WTC11 (cell line): Measurements from ENCODE around the gene CD96. TPM values are rescaled to one million over a fixed set of nuclear protein-coding genes. Genes with fewer than 3 reads are reported as not detected.

Experiments
- ATAC-seq: fragments of 200-7000 bp; cut with Tn5 transposase; 2 replicates; pipeline ENCODE4 v1.10.0; 2021; ENCODE audit warnings: mild to moderate bottlenecking, moderate library complexity
- CTCF ChIA-PET: fragments of 300-600 bp; sonication (Branson Sonifier 250); formaldehyde crosslinking; loops from one replicate; lab custom pipeline; 2021; ENCODE audit warnings: antibody characterized with exemption; lab: Charles Lee
- POLR2A ChIA-PET: fragments of 350-600 bp; sonication (Branson Sonifier 250); formaldehyde crosslinking; loops from one replicate; lab custom pipeline; 2021; ENCODE audit warnings: antibody characterized with exemption; lab: Charles Lee
- DNase-seq: peaks from one replicate; pipeline ENCODE4 v3.0.0; 2021; ENCODE audit warnings: low spot score
- H3K27ac Mint-ChIP-seq: 2 replicates; pipeline ENCODE4 v1.8.0; 2021; ENCODE audit warnings: mixed read lengths
- H3K27me3 Mint-ChIP-seq: 2 replicates; pipeline ENCODE4 v1.8.0; 2021; ENCODE audit warnings: low read depth, mild to moderate bottlenecking, moderate library complexity, mixed read lengths
- H3K36me3 Mint-ChIP-seq: 2 replicates; pipeline ENCODE4 v1.8.0; 2021; ENCODE audit warnings: mixed read lengths
- H3K4me1 Mint-ChIP-seq: 2 replicates; pipeline ENCODE4 v1.8.0; 2022; ENCODE audit warnings: mixed read lengths
- H3K4me3 Mint-ChIP-seq: 2 replicates; pipeline ENCODE4 v1.8.0; 2021; ENCODE audit warnings: mild to moderate bottlenecking, moderate library complexity, mixed read lengths
- H3K9me3 Mint-ChIP-seq: 2 replicates; pipeline ENCODE4 v1.8.0; 2021; ENCODE audit warnings: mixed read lengths
- CREM ChIP-seq: sonication (generic); formaldehyde crosslinking; IDR thresholded peaks from 2 replicates; pipeline ENCODE4 v1.8.1; 2022; ENCODE audit warnings: mild to moderate bottlenecking, missing genetic modification reagents, moderate library complexity
- ESRRA ChIP-seq: sonication (generic); formaldehyde crosslinking; IDR thresholded peaks from 2 replicates; pipeline ENCODE4 v1.8.1; 2022; ENCODE audit warnings: mild to moderate bottlenecking, missing genetic modification reagents, borderline replicate concordance
- ETV6 ChIP-seq: sonication (generic); formaldehyde crosslinking; IDR thresholded peaks from 2 replicates; pipeline ENCODE4 v1.8.1; 2022; ENCODE audit warnings: mild to moderate bottlenecking, missing genetic modification reagents
- HMGA2 ChIP-seq: fragments of 250-450 bp; sonication (Bioruptor Pico); IDR thresholded peaks from 2 replicates; pipeline ENCODE4 v1.4.0; 2021; ENCODE audit warnings: mild to moderate bottlenecking, moderate library complexity
- MYBL2 ChIP-seq: sonication (generic); formaldehyde crosslinking; IDR thresholded peaks from 2 replicates; pipeline ENCODE4 v1.8.1; 2023; ENCODE audit warnings: mild to moderate bottlenecking, moderate library complexity, missing genetic modification reagents
- NR3C1 ChIP-seq: sonication (generic); formaldehyde crosslinking; conservative IDR thresholded peaks from 2 replicates; pipeline ENCODE4 v1.8.1; 2023; ENCODE audit warnings: low read depth, mild to moderate bottlenecking, missing genetic modification reagents
- RELA ChIP-seq: sonication (generic); formaldehyde crosslinking; IDR thresholded peaks from 2 replicates; pipeline ENCODE4 v1.8.1; 2022; ENCODE audit warnings: missing genetic modification reagents, mild to moderate bottlenecking, borderline replicate concordance
- TP53 ChIP-seq: sonication (generic); formaldehyde crosslinking; IDR thresholded peaks from 2 replicates; pipeline ENCODE4 v1.8.1; 2023; ENCODE audit warnings: mild to moderate bottlenecking, missing genetic modification reagents
- ZNF219 ChIP-seq: sonication (generic); formaldehyde crosslinking; IDR thresholded peaks from 2 replicates; pipeline ENCODE4 v1.8.0; 2023; ENCODE audit warnings: missing genetic modification reagents, mild to moderate bottlenecking, borderline replicate concordance
- ZNF263 ChIP-seq: sonication (generic); formaldehyde crosslinking; IDR thresholded peaks from 2 replicates; pipeline ENCODE4 v1.8.1; 2022; ENCODE audit warnings: low read depth, mild to moderate bottlenecking, moderate library complexity, missing genetic modification reagents
- ZNF671 ChIP-seq: fragments of 250-450 bp; sonication (Bioruptor Pico); IDR thresholded peaks from 2 replicates; pipeline ENCODE4 v1.8.0; 2021; ENCODE audit warnings: mild to moderate bottlenecking
- total RNA-seq: library from RNA; stranded (reverse); gene quantifications from 3 replicates; pipeline ENCODE4 v1.2.3, GENCODE V29; 2021
- TF ChIP-seq, protein P1 (sequence below): fragments of 250-450 bp; sonication (Bioruptor Pico); IDR thresholded peaks from 2 replicates; pipeline ENCODE4 v2.1.2; 2022; ENCODE audit warnings: mild to moderate bottlenecking, moderate library complexity
- TF ChIP-seq, protein P2 (sequence below): sonication (generic); formaldehyde crosslinking; IDR thresholded peaks from 2 replicates; pipeline ENCODE4 v1.8.0; 2023; ENCODE audit warnings: mild to moderate bottlenecking, missing genetic modification reagents
- TF ChIP-seq, protein P3 (sequence below): sonication (generic); formaldehyde crosslinking; IDR thresholded peaks from 2 replicates; pipeline ENCODE4 v1.8.1; 2023; ENCODE audit warnings: mild to moderate bottlenecking, missing genetic modification reagents, moderate library complexity
- TF ChIP-seq, protein P4 (sequence below): sonication (generic); formaldehyde crosslinking; IDR thresholded peaks from 2 replicates; pipeline ENCODE4 v1.8.0; 2022; ENCODE audit warnings: mild to moderate bottlenecking, missing genetic modification reagents
- TF ChIP-seq, protein P5 (sequence below): sonication (generic); formaldehyde crosslinking; conservative IDR thresholded peaks from 2 replicates; pipeline ENCODE4 v1.8.1; 2023; ENCODE audit warnings: mild to moderate bottlenecking, low read depth, missing genetic modification reagents, moderate library complexity

The CD96 gene
- total RNA-seq, 1 experiment from 2014 or later: 0.33 TPM

DNA sequence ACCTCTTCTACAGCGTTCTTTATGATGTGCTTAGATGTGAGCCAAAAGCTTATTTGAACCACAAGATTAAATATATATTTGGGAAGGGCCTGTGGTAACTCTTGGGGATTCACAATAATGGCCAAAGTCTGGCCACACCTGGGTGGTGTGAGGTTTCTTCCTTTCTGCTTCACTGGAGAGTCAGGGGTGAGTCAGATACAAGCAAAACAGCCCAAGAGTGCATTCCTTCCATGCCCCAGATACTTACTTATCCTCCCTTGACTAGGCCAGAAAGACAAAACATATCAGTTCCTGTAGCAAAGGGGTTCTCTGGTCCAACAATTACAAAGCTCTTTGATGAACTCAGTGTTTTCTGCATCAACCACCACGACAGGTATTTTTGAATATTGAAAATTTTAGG is 52.2 kb downstream of the CD96 start:
- ATAC-seq: no peak
- 0 out of 2 replicates have a peak, but pooled peaks cover 5% of the 10 kb centered on the region for H3K4me1 Mint-ChIP-seq
- peaks cover 3% of the 10 kb centered on the region; the same call in 1 of the 2 replicates for H3K27me3 Mint-ChIP-seq
- DNase-seq: no peak
- CTCF ChIA-PET: no interaction called here
- no peaks in the 10 kb centered on the region for H3K9me3 Mint-ChIP-seq
- no peaks in the 10 kb centered on the region for H3K36me3 Mint-ChIP-seq
- H3K27ac Mint-ChIP-seq: no peak overlapping the region
- POLR2A ChIA-PET: no interaction called here
- no peak overlapping the region for H3K4me3 Mint-ChIP-seq
- TF ChIP-seq, protein P1, sequence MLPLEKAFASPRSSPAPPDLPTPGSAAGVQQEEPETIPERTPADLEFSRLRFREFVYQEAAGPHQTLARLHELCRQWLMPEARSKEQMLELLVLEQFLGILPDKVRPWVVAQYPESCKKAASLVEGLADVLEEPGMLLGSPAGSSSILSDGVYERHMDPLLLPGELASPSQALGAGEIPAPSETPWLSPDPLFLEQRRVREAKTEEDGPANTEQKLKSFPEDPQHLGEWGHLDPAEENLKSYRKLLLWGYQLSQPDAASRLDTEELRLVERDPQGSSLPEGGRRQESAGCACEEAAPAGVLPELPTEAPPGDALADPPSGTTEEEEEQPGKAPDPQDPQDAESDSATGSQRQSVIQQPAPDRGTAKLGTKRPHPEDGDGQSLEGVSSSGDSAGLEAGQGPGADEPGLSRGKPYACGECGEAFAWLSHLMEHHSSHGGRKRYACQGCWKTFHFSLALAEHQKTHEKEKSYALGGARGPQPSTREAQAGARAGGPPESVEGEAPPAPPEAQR (CRISPR knock-in tag): no peak
- no peak for TF ChIP-seq RELA (CRISPR knock-in tag)
- no peak for TF ChIP-seq ZNF219 (CRISPR knock-in tag)
- TF ChIP-seq ZNF671 (CRISPR knock-in tag): no peak

DNA sequence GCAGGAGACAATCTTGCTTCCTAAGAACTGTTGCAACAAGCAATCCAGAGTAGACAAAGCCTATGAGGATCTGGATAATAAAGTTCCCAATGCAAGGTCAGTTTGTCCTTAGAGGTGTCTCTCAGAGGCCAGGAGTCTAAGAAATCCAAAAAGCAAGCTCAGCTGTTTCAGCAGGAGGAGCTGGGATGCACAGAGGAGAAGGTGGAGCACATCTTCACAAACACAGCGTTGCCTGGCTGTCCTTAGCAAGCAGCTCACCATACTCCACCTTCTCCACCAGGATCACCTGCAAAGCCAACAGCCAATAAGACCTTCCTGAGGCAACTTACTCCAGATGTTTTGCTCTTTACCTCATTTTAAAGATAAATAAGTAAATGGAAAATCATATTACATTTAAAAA is 52.8 kb downstream of the CD96 start:
- Mint-ChIP-seq H3K36me3 (no peaks in the 10 kb centered on the region), H3K27me3 (peaks cover 3% of the 10 kb centered on the region; the same call in 1 of the 2 replicates), H3K9me3 (no peaks in the 10 kb centered on the region), H3K4me3 (no peak overlapping the region)
- ChIA-PET CTCF (no interaction called here), POLR2A (no interaction called here)
- ATAC-seq (no peak), DNase-seq (no peak)
- TF ChIP-seq, protein P2, sequence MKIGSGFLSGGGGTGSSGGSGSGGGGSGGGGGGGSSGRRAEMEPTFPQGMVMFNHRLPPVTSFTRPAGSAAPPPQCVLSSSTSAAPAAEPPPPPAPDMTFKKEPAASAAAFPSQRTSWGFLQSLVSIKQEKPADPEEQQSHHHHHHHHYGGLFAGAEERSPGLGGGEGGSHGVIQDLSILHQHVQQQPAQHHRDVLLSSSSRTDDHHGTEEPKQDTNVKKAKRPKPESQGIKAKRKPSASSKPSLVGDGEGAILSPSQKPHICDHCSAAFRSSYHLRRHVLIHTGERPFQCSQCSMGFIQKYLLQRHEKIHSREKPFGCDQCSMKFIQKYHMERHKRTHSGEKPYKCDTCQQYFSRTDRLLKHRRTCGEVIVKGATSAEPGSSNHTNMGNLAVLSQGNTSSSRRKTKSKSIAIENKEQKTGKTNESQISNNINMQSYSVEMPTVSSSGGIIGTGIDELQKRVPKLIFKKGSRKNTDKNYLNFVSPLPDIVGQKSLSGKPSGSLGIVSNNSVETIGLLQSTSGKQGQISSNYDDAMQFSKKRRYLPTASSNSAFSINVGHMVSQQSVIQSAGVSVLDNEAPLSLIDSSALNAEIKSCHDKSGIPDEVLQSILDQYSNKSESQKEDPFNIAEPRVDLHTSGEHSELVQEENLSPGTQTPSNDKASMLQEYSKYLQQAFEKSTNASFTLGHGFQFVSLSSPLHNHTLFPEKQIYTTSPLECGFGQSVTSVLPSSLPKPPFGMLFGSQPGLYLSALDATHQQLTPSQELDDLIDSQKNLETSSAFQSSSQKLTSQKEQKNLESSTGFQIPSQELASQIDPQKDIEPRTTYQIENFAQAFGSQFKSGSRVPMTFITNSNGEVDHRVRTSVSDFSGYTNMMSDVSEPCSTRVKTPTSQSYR (CRISPR knock-in tag): no peak
- TF ChIP-seq, protein P3, sequence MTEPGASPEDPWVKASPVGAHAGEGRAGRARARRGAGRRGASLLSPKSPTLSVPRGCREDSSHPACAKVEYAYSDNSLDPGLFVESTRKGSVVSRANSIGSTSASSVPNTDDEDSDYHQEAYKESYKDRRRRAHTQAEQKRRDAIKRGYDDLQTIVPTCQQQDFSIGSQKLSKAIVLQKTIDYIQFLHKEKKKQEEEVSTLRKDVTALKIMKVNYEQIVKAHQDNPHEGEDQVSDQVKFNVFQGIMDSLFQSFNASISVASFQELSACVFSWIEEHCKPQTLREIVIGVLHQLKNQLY (CRISPR knock-in tag): no peak
- TF ChIP-seq ETV6 (no peak), ESRRA (no peak), ZNF219 (CRISPR knock-in tag) (no peak), ZNF671 (CRISPR knock-in tag) (no peak), MYBL2 (CRISPR knock-in tag) (no peak), HMGA2 (CRISPR knock-in tag) (no peak), TP53 (CRISPR knock-in tag) (no peak), NR3C1 (CRISPR knock-in tag) (no peak), ZNF263 (CRISPR knock-in tag) (no peak), CREM (CRISPR knock-in tag) (no peak)
- TF ChIP-seq, protein P4, sequence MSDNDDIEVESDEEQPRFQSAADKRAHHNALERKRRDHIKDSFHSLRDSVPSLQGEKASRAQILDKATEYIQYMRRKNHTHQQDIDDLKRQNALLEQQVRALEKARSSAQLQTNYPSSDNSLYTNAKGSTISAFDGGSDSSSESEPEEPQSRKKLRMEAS (CRISPR knock-in tag): no peak
- TF ChIP-seq, protein P5, sequence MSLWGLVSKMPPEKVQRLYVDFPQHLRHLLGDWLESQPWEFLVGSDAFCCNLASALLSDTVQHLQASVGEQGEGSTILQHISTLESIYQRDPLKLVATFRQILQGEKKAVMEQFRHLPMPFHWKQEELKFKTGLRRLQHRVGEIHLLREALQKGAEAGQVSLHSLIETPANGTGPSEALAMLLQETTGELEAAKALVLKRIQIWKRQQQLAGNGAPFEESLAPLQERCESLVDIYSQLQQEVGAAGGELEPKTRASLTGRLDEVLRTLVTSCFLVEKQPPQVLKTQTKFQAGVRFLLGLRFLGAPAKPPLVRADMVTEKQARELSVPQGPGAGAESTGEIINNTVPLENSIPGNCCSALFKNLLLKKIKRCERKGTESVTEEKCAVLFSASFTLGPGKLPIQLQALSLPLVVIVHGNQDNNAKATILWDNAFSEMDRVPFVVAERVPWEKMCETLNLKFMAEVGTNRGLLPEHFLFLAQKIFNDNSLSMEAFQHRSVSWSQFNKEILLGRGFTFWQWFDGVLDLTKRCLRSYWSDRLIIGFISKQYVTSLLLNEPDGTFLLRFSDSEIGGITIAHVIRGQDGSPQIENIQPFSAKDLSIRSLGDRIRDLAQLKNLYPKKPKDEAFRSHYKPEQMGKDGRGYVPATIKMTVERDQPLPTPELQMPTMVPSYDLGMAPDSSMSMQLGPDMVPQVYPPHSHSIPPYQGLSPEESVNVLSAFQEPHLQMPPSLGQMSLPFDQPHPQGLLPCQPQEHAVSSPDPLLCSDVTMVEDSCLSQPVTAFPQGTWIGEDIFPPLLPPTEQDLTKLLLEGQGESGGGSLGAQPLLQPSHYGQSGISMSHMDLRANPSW (CRISPR knock-in tag): no peak
- TF ChIP-seq, all 79 proteins: peak for 0
- Mint-ChIP-seq H3K4me1 (0 out of 2 replicates have a peak, but pooled peaks cover 5% of the 10 kb centered on the region), H3K27ac (no peak overlapping the region)
